Kidney epithelial cell (primary cell): ENCODE measurements around the gene SHPK. TPM values are rescaled to one million over a fixed set of nuclear protein-coding genes. Genes with fewer than 3 reads are reported as not detected.

Source experiments
- DNase-seq: peaks from one replicate; pipeline ENCODE4 v3.0.0-alpha.2; 2010; ENCODE audit warnings: low read depth
- H3K27me3 ChIP-seq: 2 replicates; pipeline ENCODE4 v1.6.0; 2011; ENCODE audit warnings: low read length; ENCODE audit not compliant: control insufficient read depth, insufficient read depth
- H3K36me3 ChIP-seq: 2 replicates; pipeline ENCODE4 v1.5.1; 2011; ENCODE audit warnings: low read length; ENCODE audit not compliant: control insufficient read depth, insufficient read depth
- H3K4me3 ChIP-seq: 2 replicates; pipeline ENCODE4 v1.5.1; 2011; ENCODE audit warnings: low read depth, mild to moderate bottlenecking, control low read depth, low read length
- total RNA-seq: library from RNA; depleted of rRNA; stranded (reverse); fragments of >200 nt; gene quantifications from 2 replicates; pipeline ENCODE4 v1.2.3, GENCODE V29; 2015
- TF ChIP-seq, protein P1 (sequence below): IDR thresholded peaks from 2 replicates; pipeline ENCODE4 v1.5.1; 2011; ENCODE audit warnings: mild to moderate bottlenecking, moderate library complexity, low read length, control low read depth, inconsistent platforms; ENCODE audit not compliant: insufficient read depth, poor library complexity, severe bottlenecking

Gene SHPK
- total RNA-seq, 1 donor from 2014 or later, result 17.5 TPM

GRCh38 chr17:3641717-3642486 is 5.9 kb upstream of the SHPK start:
- no peak overlapping the region for H3K4me3 ChIP-seq
- TF ChIP-seq, protein P1, sequence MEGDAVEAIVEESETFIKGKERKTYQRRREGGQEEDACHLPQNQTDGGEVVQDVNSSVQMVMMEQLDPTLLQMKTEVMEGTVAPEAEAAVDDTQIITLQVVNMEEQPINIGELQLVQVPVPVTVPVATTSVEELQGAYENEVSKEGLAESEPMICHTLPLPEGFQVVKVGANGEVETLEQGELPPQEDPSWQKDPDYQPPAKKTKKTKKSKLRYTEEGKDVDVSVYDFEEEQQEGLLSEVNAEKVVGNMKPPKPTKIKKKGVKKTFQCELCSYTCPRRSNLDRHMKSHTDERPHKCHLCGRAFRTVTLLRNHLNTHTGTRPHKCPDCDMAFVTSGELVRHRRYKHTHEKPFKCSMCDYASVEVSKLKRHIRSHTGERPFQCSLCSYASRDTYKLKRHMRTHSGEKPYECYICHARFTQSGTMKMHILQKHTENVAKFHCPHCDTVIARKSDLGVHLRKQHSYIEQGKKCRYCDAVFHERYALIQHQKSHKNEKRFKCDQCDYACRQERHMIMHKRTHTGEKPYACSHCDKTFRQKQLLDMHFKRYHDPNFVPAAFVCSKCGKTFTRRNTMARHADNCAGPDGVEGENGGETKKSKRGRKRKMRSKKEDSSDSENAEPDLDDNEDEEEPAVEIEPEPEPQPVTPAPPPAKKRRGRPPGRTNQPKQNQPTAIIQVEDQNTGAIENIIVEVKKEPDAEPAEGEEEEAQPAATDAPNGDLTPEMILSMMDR, result no peak
- no peaks in the 10 kb centered on the region for H3K27me3 ChIP-seq
- H3K36me3 ChIP-seq, result peaks cover 1% of the 10 kb centered on the region
- no peak for DNase-seq

DNA sequence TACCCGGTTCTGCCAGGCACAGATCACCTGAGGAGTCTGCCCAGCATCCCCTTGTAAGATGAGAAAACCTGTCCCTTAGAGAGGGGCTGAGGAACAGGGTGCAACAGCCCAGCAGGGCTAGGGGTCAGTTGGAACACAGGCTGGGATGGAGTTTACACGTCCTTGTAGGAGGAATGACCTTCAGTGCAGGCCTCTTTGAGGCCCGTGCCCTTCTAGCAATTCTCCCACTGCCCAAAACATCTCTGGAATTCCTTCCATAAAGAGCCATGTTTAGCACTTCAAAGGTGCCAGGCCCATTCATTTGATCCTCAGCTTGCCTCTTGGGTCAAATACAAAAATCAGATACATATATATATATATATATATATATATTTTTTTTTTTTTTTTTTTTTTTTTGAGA is 5.0 kb upstream of the SHPK start:
- TF ChIP-seq, protein P1, result no peak
- Histone ChIP-seq H3K36me3 (peaks cover 1% of the 10 kb centered on the region), H3K27me3 (no peaks in the 10 kb centered on the region), H3K4me3 (no peak overlapping the region)
- DNase-seq, result no peak

DNA sequence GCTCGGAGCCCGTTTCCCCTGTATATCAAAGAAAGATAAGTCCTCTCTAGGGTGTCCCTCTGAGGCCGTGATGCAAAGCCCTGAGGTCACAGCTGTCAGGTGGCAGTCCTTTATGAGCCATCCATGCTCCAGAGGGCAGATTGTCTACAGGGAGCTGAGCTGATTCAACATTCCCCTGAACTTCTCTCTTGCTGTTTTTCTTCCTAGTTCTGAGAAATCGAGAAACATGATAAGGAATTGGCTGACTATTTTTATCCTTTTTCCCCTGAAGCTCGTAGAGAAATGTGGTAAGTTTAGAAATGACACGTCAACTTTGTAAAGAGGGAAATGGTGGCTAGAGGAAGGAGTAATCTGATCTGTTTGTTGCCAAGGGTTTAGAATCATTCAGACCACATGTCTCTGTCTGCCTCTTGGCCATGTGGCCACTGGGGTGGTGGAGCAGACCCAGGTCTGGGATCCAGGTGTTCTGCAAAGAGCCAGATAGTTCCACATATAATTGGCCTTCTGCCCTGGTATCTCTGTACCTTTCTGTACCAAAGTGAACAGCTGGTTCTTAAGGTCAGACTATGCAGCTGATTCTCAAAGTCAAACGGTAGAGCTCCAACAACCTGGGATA is 4.0 kb upstream of the SHPK start:
- no peak for DNase-seq
- TF ChIP-seq, protein P1, result no peak
- H3K27me3 ChIP-seq, result no peaks in the 10 kb centered on the region
- no peak overlapping the region for H3K4me3 ChIP-seq
- H3K36me3 ChIP-seq, result peaks cover 1% of the 10 kb centered on the region

- Histone ChIP-seq H3K36me3 (peaks cover 1% of the 10 kb centered on the region), H3K27me3 (no peaks in the 10 kb centered on the region), H3K4me3 (peak overlapping the region; percentile 97)
- no peak for DNase-seq
- TF ChIP-seq, protein P1, result no peak
These were observed 891 bp upstream of the SHPK start for GRCh38 chr17:3636908-3637373.

DNA sequence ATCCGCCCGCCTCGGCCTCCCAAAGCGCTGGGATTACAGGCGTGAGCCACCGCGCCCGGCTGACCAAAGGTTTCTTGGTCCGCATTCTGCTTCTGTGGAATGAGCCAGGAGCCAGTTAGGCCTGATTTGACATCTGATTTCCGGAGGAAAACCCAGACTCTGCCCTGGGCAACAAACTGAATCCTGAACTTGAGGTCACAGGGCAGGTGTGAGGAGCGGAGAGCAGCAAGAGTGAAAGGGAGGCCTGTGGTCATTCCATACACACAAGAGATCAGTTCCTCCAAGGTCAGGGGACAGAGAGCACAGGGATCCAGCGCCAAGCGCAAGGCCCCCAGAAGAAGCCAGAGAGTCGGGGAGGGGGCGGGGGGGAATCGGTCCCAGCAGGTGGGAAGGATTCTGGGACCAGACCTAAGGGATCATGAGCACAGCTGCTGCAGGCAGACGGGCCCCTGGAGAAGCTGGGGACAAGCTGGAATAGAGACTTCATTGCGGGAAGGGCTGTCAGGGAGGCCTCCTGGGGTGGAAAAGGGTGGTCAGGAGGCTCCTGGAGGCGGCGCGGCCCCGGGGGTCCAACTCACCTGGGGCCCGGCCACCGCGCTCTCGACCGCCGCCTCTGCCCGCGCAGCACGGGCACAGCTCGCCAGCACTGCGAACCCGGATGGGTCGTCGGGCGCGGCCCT is 436 bp downstream of the SHPK start:
- Histone ChIP-seq H3K4me3 (peak overlapping the region; percentile 97), H3K36me3 (peaks cover 1% of the 10 kb centered on the region), H3K27me3 (no peaks in the 10 kb centered on the region)
- TF ChIP-seq, protein P1, result no peak
- no peak for DNase-seq
